GM06990 (cell line): ENCODE measurements around the gene SMAD4.
"Not testable (repeated sequence)": the region's sequence is repeated elsewhere in the genome, so short reads cannot be mapped to it uniquely, and the experiment has no call there.

ENCODE experiments used
- DNase-seq: peaks from one replicate; pipeline ENCODE4 v3.0.0-alpha.2; 2011; ENCODE audit not compliant: insufficient read length; ENCODE audit errors: extremely low read depth
- H3K27me3 ChIP-seq: replicated peaks from 2 replicates; pipeline ENCODE4 v1.6.0; 2011; ENCODE audit warnings: low read length; ENCODE audit not compliant: control insufficient read depth, insufficient read depth
- H3K36me3 ChIP-seq: 2 replicates; pipeline ENCODE4 v1.5.1; 2011; ENCODE audit warnings: low read length; ENCODE audit not compliant: control insufficient read depth, insufficient read depth
- H3K4me3 ChIP-seq: replicated peaks from 2 replicates; pipeline ENCODE4 v1.5.1; 2011; ENCODE audit warnings: low read depth, mild to moderate bottlenecking, control low read depth, low read length
- TF ChIP-seq, protein P1 (sequence below): IDR thresholded peaks from 2 replicates; pipeline ENCODE4 v1.5.1; 2011; ENCODE audit warnings: low read length, control low read depth, mild to moderate bottlenecking, inconsistent platforms; ENCODE audit not compliant: insufficient read depth, poor library complexity, severe bottlenecking

The SMAD4 gene

DNA sequence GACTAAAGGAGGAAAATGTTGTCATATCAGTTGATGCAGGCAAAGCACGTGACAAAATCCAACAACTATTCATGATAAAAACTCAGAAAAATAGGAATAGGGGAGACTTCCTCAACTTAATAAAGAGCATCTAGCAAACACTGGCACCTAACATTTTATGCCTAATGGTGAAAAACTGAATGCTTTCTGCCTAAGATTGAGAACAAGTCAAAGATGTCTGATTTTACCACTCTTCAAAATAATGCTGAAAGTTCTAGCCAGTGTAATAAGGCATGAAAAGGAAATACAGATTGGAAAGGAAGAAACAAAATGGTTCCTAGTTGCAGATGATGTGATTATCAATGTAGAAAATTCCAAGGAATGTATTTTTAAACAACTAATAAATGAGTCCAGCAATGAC, 58.4 kb downstream of the SMAD4 start:
- TF ChIP-seq, protein P1, sequence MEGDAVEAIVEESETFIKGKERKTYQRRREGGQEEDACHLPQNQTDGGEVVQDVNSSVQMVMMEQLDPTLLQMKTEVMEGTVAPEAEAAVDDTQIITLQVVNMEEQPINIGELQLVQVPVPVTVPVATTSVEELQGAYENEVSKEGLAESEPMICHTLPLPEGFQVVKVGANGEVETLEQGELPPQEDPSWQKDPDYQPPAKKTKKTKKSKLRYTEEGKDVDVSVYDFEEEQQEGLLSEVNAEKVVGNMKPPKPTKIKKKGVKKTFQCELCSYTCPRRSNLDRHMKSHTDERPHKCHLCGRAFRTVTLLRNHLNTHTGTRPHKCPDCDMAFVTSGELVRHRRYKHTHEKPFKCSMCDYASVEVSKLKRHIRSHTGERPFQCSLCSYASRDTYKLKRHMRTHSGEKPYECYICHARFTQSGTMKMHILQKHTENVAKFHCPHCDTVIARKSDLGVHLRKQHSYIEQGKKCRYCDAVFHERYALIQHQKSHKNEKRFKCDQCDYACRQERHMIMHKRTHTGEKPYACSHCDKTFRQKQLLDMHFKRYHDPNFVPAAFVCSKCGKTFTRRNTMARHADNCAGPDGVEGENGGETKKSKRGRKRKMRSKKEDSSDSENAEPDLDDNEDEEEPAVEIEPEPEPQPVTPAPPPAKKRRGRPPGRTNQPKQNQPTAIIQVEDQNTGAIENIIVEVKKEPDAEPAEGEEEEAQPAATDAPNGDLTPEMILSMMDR, result no peak
- no peaks in the 10 kb centered on the region; the same call in none of the 2 replicates for H3K36me3 ChIP-seq
- no peak for DNase-seq
- no peaks in the 10 kb centered on the region for H3K27me3 ChIP-seq
- H3K4me3 ChIP-seq, result no peak overlapping the region

DNA sequence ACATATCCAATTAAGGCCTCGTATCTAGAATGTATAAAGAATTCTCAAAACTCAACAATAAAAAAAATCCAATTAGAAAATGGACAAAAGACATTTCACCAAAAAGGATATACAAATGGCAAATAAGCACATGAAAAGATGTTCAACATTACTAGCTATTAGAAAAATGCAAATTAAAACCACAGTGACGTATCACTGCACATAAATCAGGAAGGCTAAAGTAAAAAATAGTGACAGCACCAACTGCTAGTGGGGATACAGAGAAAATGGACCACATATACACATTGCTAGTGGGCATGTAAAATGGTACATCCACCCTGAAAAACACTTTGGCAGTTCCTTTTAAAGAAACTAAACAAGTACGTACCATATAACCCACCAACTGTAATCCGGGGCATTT, 59.7 kb downstream of the SMAD4 start:
- no peaks in the 10 kb centered on the region; the same call in 1 of the 2 replicates for H3K36me3 ChIP-seq
- TF ChIP-seq, protein P1, result no peak
- no peak for DNase-seq
- H3K4me3 ChIP-seq, result no peak overlapping the region
- H3K27me3 ChIP-seq, result no peaks in the 10 kb centered on the region

DNA sequence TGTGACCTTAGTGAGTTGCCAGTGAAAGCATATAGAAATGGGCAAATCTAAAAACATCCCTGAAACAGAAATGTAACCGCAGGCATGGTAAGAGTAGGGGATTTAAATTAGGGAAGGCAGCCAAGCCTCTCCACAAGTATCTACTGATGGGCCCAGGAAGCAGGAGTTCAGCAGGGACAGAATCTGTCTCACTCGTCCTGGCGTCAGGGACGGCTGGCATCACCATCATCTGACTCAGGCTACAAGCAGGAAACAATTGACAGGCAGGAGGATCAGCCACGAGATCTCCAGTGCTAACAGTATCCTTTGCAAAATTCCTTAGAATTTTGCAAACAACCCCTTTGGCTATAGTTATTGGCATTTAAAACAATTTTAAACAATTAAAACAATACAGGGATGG, 61.3 kb downstream of the SMAD4 start:
- Histone ChIP-seq H3K4me3 (no peak overlapping the region), H3K27me3 (no peaks in the 10 kb centered on the region), H3K36me3 (no peaks in the 10 kb centered on the region)
- DNase-seq, result no peak
- TF ChIP-seq, protein P1, result no peak

DNA sequence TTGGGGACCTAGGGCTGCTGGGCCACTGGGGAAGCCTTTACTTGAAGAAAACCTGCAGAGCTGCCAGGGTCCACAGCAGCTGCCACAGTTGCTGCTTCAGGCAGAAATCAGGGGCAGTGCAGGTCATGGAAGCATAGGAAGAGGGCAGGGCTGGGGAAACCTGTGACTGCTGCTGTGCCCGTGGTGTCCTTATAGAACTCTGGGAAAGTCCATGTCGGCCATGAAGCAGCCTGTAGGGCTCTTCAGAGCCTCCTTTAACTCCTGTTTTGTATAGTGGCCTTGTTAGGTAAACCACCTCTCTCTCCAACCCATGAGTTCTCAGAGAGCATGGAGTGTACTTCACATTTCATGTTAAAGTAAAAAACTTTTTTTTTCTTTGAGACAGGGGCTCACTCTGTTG, 62.1 kb downstream of the SMAD4 start:
- H3K4me3 ChIP-seq, result no peak overlapping the region
- no peak for DNase-seq
- H3K27me3 ChIP-seq, result no peaks in the 10 kb centered on the region
- no peaks in the 10 kb centered on the region for H3K36me3 ChIP-seq
- TF ChIP-seq, protein P1, result no peak

DNA sequence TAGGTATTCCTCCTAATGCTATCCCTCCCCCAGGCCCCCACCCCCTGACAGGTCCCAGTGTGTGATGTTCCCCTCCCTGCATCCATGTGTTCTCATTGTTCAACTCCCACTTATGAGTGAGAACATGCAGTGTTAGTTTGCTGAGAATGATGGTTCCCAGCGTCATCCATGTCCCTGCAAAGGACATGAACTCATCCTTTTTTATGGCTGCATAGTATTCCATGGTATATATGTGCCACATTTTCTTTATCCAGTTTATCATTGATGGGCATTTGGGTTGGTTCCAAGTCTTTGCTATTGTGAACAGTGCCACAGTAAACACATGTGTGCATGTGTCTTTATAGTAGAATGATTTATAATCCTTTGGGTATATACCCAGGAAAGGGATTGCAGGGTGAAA, 63.0 kb downstream of the SMAD4 start:
- not testable (repeated sequence) for H3K36me3 ChIP-seq, H3K27me3 ChIP-seq, H3K4me3 ChIP-seq, DNase-seq

DNA sequence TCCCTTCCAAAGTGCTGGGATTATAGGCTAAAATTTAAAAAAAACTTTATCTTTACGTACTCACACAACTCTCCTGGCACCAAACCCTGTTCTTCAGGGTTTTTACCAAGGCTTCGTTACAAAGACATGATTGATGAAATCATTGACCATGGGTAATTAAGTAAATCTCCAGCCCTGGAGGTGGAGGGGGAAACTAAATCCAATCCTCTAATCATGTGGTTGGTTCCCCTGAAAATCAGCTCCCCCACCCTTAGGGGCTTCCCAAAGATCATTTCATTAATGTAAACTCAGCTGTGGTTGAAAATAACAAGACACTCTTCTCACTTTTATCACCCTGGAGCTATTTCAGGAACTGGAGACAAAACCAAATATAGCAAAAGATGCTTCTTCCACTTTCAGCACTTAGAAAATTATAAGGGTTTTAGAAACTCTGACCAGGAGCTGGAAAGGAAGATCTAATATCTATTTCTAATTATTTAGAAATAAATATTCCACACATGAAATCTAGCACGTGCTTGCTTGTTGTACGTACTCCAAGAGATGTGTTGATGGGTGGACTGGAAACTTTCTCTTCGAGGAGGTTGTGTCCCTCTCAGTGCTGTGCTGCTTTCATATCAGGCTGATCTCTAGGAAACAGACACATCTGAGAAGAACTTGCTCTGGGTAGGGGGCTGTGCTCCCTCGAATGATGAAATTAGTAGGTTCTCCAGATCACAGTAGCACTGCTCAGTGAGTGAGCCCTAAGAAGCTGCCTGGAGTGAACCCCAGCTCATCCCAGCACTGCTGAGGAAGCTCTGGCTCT, 67.2 kb downstream of the SMAD4 start:
- H3K27me3 ChIP-seq, result no peaks in the 10 kb centered on the region
- TF ChIP-seq, protein P1, result no peak
- no peak overlapping the region for H3K4me3 ChIP-seq
- DNase-seq, result no peak
- H3K36me3 ChIP-seq, result no peaks in the 10 kb centered on the region
